ENCODE results near the gene KANSL3.
A peak's percentile ranks its signal among the peaks of the same experiment; 100 is the strongest.
"Not testable (repeated sequence)": the region's sequence is repeated elsewhere in the genome, so short reads cannot be mapped to it uniquely, and the experiment has no call there.

Gene KANSL3

GRCh38 chr2:96602330-96602823, 35.7 kb downstream of the KANSL3 start:
- DNase-seq: peak; percentile 0

GRCh38 chr2:96601382-96602292, 36.5 kb downstream of the KANSL3 start:
- DNase-seq: no peak

- DNase-seq: no peak
Measured at GRCh38 chr2:96599941-96600340, 38.2 kb downstream of the KANSL3 start.

- DNase-seq: no peak
Measured at GRCh38 chr2:96596596-96596995, 41.5 kb downstream of the KANSL3 start.

- DNase-seq: no peak
Measured at GRCh38 chr2:96594691-96595152, 43.4 kb downstream of the KANSL3 start.

- DNase-seq: no peak
Measured at GRCh38 chr2:96594282-96594681, 43.8 kb downstream of the KANSL3 start.

GRCh38 chr2:96591494-96591893, 46.6 kb downstream of the KANSL3 start:
- DNase-seq: no peak

GRCh38 chr2:96591054-96591453, 47.1 kb downstream of the KANSL3 start:
- DNase-seq: no peak

GRCh38 chr2:96587843-96588242, 50.3 kb downstream of the KANSL3 start:
- no peak for DNase-seq

GRCh38 chr2:96584017-96584416, 54.1 kb downstream of the KANSL3 start:
- DNase-seq: no peak

GRCh38 chr2:96580771-96581170, 57.3 kb downstream of the KANSL3 start:
- peak; percentile 4 for DNase-seq

GRCh38 chr2:96579422-96579821, 58.7 kb downstream of the KANSL3 start:
- no peak for DNase-seq

GRCh38 chr2:96578731-96579130, 59.4 kb downstream of the KANSL3 start:
- DNase-seq: no peak

GRCh38 chr2:96577501-96577900, 60.6 kb downstream of the KANSL3 start:
- DNase-seq: no peak

- DNase-seq: no peak
Measured at GRCh38 chr2:96575785-96576456, 62.2 kb downstream of the KANSL3 start.

- no peak for DNase-seq
Measured at GRCh38 chr2:96574364-96574763, 63.7 kb downstream of the KANSL3 start.

- no peak for DNase-seq
Measured at GRCh38 chr2:96568094-96568493, 70.0 kb downstream of the KANSL3 start.

- DNase-seq: no peak
Measured at GRCh38 chr2:96565111-96565510, 73.0 kb downstream of the KANSL3 start.

GRCh38 chr2:96564563-96564962, 73.5 kb downstream of the KANSL3 start:
- no peak for DNase-seq

GRCh38 chr2:96564026-96564425, 74.1 kb downstream of the KANSL3 start:
- DNase-seq: no peak

- no peak for DNase-seq
Measured at GRCh38 chr2:96558485-96558884, 79.6 kb downstream of the KANSL3 start.

- no peak for DNase-seq
Measured at GRCh38 chr2:96558061-96558460, 80.1 kb downstream of the KANSL3 start.

GRCh38 chr2:96557421-96557820, 80.7 kb downstream of the KANSL3 start:
- not testable (repeated sequence) for DNase-seq

Measured in NCI-H1105 treated with DMSO at 0.1 percent for 48 hours (cell line).